ENCODE data around the gene IPCEF1. TPM values are rescaled to one million over a fixed set of nuclear protein-coding genes. Genes with fewer than 3 reads are reported as not detected.

The IPCEF1 gene
- total RNA-seq, 2 donors from 2014 or later, result 0.90 to 1.2 TPM

GRCh38 chr6:154325142-154325541, 31.5 kb downstream of the IPCEF1 start:
- intact Hi-C loops (cut with DNase I), result no loop called here
- Histone ChIP-seq H3K27ac (no peak overlapping the region), H3K4me1 (no peaks in the 10 kb centered on the region), H3K4me3 (no peak overlapping the region), H3K9ac (ENCODE audit: low read depth in 2 of 2, low read length in 2 of 2) (no peak overlapping the region), H3K9me3 (no peaks in the 10 kb centered on the region), H3K36me3 (no peaks in the 10 kb centered on the region), H3K27me3 (no peaks in the 10 kb centered on the region)
- DNase-seq, result no peak
- no peak for TF ChIP-seq CTCF (IDR thresholded peaks at IDR 0.05)

- no peaks in the 10 kb centered on the region for H3K4me1 ChIP-seq
- no peak for TF ChIP-seq CTCF (IDR thresholded peaks at IDR 0.05)
- H3K9me3 ChIP-seq, result no peaks in the 10 kb centered on the region
- H3K27ac ChIP-seq, result no peak overlapping the region
- intact Hi-C loops (cut with DNase I), result no loop called here
- H3K36me3 ChIP-seq, result no peaks in the 10 kb centered on the region
- H3K9ac ChIP-seq (ENCODE audit: low read depth in 2 of 2, low read length in 2 of 2), result no peak overlapping the region
- no peak for DNase-seq
- H3K27me3 ChIP-seq, result no peaks in the 10 kb centered on the region
- no peak overlapping the region for H3K4me3 ChIP-seq
Observed at GRCh38 chr6:154320181-154320580, 36.4 kb downstream of the IPCEF1 start.

GRCh38 chr6:154319231-154319858, 37.3 kb downstream of the IPCEF1 start:
- Histone ChIP-seq H3K9ac (ENCODE audit: low read depth in 2 of 2, low read length in 2 of 2) (no peak overlapping the region), H3K9me3 (no peaks in the 10 kb centered on the region), H3K4me1 (no peaks in the 10 kb centered on the region), H3K27ac (no peak overlapping the region), H3K27me3 (no peaks in the 10 kb centered on the region), H3K4me3 (no peak overlapping the region), H3K36me3 (no peaks in the 10 kb centered on the region)
- intact Hi-C loops (cut with DNase I), result no loop called here
- TF ChIP-seq CTCF (IDR thresholded peaks at IDR 0.05), result no peak
- DNase-seq, result no peak

- Histone ChIP-seq H3K36me3 (no peaks in the 10 kb centered on the region), H3K4me1 (no peaks in the 10 kb centered on the region), H3K9ac (ENCODE audit: low read depth in 2 of 2, low read length in 2 of 2) (no peak overlapping the region), H3K9me3 (no peaks in the 10 kb centered on the region), H3K27me3 (no peaks in the 10 kb centered on the region), H3K4me3 (no peak overlapping the region), H3K27ac (no peak overlapping the region)
- intact Hi-C loops (cut with DNase I), result no loop called here
- DNase-seq, result no peak
- no peak for TF ChIP-seq CTCF (IDR thresholded peaks at IDR 0.05)
Observed at GRCh38 chr6:154318721-154319120, 37.9 kb downstream of the IPCEF1 start.

GRCh38 chr6:154316131-154316530, 40.5 kb downstream of the IPCEF1 start:
- no peak overlapping the region for H3K4me3 ChIP-seq

More at GRCh38 chr6:154316131-154316530, 40.5 kb downstream of the IPCEF1 start:
- no peak for DNase-seq
- Histone ChIP-seq H3K27me3 (no peaks in the 10 kb centered on the region), H3K4me1 (no peaks in the 10 kb centered on the region), H3K9ac (ENCODE audit: low read depth in 2 of 2, low read length in 2 of 2) (no peak overlapping the region), H3K9me3 (no peaks in the 10 kb centered on the region), H3K27ac (no peak overlapping the region), H3K36me3 (no peaks in the 10 kb centered on the region)
- no peak for TF ChIP-seq CTCF (IDR thresholded peaks at IDR 0.05)
- intact Hi-C loops (cut with DNase I), result no loop called here

Data from colonic mucosa (tissue), 4 donors.